GM19099 (cell line): ENCODE measurements around the gene MSX1.

ENCODE experiments used
- POLR2A ChIP-seq: IDR thresholded peaks from 3 replicates; pipeline ENCODE4 v1.6.1; 2011; ENCODE audit warnings: low read depth; ENCODE audit not compliant: insufficient read length; ENCODE audit errors: extremely low read depth

MSX1 gene

DNA sequence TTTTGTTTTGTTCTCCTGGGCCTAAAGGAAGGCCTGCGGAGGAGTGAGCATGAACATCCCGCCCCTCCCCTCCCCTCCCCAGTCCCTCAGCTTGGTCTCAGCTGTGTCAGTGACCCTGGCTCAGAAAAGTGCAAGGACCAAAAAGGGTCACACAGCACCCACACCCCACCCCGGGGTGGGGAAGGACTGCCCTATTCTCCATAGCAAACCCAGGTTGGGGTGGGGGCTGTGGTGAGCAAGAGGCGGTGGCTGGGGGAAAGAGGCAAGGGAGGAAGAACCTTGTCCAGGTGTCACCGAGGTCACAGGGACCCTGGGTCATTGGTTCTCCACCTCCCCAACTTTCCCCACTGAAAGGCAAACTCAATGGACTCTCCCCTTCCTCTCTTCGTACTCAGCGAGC is 7.6 kb upstream of the MSX1 start:
- no peak for TF ChIP-seq POLR2A

DNA sequence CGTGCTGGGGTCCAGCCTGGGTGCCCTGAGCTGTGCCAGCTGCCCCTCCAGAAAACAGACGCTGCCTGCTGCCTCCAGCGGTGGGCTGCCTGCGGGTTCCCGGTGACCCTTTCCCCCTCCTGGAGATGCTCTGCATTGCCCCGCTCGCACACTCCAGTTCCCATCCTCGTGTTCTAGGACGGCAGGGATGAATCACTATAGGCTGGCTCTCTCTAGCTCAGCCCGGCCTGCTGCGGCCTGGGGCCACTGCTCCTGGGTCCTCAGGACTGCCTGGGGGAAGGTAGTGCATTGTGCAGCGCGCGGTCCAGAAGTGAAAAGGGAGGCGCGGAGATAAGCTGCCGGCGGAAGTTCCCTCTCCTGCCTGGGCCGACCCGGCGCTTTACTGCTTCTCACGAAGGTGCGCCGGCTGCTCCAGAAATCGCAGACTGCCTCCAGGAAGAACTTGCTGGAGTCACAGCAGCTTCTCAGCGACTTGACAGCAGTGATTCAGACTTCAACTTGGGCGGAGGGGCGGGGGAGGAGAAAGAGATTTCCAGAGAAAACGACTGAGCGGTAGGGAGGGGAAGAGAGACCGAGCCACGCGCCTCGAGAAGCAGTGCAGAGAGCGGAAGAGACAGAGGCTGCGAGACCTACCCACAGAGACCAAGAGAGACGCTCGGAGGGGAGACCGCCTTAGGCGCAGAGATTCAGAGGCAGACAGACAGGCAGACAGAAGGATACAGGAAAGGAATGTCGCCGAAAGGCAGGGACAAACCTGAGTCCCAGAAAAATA is 6.7 kb upstream of the MSX1 start:
- no peak for TF ChIP-seq POLR2A

DNA sequence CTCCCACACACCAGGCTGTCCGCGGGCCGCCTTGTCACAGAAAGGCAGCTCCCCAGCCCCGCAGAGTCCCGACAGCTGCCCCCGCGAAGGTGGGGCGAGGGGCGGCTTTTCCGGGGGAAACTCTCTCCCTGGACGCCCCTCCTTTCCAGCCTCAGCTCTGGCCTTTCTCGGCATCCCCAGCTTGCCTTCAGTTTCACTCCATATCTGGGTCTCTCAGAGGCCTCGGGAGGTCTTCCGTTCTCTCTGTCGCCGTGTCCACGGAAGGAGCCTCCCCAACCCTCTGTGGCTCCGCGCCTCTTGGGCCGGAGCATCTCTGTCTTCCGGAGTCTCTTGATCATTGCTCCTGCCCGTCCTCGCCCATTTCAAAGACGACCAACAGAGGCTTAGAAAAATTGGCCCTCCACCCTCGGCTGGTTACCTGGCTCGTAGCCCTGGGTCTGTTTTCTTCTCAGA is 6.1 kb upstream of the MSX1 start:
- no peak for TF ChIP-seq POLR2A

DNA sequence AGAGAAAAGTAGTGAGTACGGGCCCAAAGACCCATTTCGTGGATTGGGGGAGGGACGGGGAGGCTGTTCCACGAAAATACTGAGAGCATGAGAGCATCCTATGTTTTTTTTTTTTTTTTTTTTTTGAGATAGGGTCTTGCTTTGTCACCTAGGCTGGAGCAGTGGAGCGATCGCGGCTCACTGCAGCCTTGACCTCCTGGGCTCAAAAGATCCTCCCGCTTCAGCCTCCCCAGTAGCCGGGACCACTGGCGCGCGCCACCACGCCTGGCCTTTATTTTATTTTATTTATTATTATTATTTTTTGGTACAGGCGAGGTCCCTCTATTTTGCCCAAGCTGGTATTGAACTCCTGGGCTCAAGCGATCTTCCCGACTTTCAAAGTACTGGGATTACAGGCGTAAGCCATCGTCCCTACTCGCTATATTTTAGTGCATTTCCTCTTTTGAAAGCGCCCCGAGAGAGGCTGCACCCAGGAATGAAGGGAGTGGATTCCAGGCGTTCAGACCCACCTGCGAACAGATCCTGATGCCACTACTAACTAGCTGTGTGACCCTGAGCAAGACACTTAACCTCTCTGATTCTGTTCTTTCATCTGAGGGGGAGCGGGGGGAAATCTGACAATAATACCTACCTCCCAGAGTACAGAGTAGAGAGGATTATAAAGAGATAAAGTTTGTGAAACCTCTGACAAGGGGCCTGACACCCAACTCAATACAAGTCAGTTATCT is 5.4 kb upstream of the MSX1 start:
- TF ChIP-seq POLR2A: no peak

DNA sequence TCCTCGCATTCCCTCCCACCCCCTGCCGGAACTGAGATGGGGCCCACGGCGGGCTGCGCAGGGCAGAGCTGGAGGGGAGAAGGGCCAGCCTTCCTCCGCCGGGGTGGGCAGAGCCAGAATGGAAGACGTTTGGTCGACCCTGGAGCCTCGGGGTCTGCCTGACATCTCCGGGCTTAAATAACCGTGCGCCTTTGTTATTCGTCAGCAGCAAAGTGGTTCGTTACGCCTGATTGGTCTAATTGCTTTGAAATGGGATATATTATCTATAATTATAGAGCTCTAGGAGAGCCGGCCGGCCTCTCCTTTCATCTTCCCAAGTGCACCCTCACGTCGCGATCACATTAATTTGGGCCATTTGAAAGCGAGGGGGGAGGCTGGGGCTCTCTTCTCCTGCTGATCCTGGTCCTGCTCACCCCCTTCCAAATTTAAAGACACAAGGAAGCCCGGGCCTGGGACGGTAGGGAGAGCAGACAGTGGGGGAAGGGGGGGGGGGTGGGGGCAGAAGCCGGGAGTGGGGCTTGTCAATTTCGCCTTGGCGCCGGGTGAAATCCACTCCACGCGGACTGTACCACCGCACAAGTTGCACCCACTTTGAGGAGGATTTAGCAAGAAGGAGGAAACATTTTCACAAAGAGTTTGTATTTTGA is 4.7 kb upstream of the MSX1 start:
- TF ChIP-seq POLR2A: no peak

DNA sequence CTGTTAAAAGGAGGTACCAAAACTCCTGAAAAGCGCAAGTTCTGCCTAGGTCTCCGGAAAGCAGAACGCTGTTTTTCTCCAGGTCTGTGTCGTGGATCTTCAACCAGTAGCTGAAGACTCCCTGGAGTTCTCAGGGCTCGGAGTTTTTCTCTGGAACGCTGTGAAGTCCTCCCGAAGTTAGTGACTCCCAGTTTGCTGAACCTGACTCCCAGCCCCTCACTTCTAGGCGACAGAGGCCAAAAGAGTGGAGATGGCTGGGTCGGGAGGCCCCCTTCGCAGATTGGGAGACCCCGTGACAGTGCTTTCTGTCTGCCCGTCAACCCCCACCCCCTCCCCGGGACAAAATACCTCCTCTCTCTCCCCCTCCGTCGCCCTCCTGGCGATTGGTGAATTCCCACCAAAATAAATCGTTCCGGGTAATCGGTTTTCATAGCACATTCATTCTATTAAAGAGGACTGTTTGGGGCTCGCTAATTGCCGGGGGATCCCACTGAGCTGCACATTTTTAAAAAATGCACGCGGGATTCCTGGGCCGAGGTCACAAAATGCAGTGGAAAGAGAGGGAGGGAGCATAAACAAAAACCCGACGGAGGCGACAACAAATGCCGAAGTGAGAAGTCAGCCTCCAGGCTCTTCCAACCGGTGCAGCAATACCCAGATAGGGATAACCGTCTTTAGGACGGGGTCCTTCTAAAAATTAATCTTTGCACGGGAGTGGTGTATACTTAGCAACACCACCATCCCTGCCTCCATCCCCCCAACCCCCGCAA is 4.0 kb upstream of the MSX1 start:
- no peak for TF ChIP-seq POLR2A

DNA sequence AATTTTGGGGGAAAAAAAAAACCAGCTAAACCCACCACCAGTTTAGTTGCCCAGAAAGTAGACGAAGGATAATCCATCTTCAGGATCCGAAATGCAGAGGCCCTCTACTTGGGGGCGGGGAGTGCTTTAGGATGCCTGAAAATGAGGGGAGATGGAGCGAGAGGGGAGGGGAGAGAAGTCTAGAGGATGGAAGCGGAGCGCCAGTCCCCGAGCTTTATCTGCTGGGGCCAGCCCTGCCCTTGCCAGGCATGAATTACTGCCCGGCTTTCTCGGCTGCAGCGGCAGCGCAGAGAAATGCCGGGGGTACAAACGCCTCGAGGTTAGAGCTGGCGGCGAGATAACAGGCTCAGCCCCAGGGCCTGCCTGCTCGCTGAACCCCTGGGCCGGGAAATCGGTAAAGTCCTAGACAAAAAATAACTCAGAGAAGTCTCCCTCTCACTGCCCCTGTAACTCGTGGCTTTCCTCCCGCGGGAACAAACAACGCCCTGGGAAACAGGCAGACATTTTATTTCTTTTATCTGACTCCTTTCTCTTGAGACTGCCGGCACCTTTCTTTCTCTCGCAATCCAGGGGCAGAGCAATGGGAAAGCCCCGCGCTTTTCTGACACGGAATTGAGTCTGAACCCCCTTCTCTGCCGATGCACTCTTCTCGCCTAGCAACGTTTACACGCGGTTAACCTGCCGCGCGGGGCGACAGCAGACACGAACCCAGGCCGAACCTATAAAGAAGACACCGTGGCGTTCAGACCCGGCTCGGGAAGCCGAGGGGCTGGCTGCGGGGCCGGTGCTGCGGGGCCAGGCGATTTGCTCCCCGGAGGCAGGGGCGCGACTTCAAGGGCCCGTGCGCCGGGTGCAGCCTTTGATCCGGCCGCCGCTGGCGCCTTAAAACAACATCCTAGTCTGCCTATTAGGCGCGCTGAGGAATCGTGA is 3.1 kb upstream of the MSX1 start:
- no peak for TF ChIP-seq POLR2A

DNA sequence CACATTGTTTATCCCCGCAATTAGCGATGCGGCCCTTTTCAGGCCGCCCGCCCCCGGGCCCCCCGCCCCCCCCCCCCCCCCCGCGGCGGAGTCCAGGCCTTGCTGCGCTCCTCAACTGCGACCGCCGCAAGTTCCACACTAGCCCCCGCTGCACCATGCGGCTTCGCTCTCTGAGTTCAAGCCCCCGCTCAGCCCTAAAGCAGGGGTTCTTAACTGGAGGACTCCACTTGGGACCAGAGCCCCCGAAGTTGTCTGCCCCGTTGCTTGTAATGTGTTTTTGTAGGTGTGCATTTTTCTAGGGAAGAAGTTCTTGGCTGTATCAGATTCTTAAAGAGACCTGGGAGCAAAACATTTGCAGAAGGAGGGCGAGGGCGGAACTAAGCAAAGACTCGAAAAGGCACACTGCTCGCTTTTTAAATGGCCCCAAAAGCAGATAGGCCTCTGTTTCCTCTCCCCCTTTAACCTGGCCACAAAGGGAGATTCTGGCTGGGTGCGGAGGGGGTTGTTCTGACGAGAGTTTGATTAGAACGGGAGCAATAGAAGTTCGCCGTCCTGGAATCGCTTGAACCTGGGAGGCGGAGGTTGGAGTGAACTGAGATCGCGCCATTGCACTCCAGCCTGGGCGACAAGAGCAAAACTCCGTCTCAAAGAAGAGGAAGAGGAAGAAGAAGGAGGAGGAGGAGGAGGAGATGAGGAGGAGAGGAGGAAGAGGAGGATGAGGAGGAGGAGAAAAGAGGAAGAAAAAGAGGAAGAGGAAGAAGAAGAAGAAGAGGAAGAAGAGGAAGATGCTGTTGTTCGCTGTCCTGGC is 2.3 kb upstream of the MSX1 start:
- TF ChIP-seq POLR2A: no peak

DNA sequence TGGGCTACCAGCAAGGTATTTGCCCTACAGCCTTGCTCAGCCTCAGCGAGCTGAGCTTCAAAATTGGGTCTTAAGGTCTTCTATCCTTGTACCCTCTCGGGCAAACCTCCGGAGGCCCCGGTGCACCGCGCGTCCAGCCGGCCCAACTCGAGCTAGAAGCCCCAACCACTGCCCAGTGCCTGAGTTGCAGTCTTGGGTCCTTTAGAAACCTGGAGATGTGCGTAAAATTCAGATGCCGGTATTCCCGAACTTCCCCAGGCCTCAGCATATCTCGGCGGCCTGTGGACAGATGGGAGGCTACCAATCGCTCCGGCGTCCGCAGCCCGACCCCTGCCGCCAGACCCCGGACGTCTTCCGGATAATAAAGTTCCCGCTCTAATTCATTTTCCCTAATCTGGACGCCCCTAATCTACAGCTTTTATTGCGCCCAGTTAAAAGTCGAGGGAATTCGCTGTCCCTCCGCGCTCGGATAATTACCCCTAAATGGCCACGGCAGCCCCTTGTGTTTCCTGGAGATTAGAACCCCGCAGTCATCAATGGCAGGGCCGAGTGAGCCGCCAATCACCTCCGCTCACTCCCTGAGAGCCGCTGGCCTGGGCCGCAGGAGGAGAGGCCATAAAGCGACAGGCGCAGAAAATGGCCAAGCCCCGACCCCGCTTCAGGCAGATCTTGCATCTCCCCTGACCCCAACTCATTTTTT is 1.5 kb upstream of the MSX1 start:
- TF ChIP-seq POLR2A: no peak

DNA sequence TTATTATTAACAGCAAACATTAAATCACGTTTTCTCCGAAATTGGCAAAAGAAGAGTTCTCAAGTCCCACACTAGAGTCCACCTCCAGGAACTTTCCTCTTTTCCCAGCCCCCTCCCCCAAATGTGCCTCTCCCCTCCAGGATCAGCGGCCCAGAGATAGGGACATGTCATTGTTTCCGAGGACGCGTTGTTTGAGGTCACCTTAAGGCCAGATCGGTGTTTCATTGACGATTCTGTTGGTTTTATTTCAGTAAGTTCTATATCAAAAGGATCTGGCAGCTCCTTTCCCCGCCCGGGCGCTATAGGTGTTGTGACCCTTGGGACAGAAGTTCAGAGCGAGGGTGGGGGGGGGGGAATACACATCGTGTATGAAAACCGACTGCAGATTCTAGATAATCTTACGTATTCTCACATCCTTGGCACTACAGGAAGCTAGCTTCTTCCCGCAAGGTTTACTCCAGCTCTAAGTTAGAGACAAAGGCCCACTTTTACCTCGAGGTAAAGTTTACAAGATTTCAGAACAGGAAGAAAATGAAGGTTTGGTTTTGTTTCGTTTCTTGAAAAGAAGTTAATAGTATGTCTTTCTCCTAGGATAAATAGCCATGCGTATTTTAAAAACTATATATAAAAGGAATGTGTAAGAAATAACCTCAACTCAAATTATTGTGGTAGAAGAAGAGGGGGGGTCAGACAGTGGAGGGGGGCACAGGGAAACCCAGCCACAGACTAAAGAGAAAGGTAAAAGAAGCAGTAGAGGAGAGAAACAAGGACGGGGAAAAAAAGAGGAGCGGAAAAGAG is 739 bp upstream of the MSX1 start:
- no peak for TF ChIP-seq POLR2A

DNA sequence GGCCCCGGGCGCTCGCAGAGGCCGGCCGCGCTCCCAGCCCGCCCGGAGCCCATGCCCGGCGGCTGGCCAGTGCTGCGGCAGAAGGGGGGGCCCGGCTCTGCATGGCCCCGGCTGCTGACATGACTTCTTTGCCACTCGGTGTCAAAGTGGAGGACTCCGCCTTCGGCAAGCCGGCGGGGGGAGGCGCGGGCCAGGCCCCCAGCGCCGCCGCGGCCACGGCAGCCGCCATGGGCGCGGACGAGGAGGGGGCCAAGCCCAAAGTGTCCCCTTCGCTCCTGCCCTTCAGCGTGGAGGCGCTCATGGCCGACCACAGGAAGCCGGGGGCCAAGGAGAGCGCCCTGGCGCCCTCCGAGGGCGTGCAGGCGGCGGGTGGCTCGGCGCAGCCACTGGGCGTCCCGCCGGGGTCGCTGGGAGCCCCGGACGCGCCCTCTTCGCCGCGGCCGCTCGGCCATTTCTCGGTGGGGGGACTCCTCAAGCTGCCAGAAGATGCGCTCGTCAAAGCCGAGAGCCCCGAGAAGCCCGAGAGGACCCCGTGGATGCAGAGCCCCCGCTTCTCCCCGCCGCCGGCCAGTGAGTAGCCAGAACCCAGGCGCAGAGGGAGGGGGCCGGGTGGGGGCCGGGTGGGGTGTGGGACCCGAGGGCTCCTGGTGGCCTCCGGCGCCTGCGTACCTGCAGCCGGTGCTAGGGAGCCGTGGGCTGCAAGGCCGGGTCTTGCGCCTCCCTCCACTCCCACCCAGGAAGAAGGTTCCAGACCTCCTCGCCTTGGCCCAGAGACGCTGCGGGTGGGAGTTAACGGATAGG is 534 bp downstream of the MSX1 start:
- TF ChIP-seq POLR2A: no peak
